Astrocyte (in vitro differentiated cells and primary cell): ENCODE data around the gene TEKT5. TPM values are rescaled to one million over a fixed set of nuclear protein-coding genes. Genes with fewer than 3 reads are reported as not detected.

ENCODE experiments used
- DNase-seq: peaks from one replicate; pipeline ENCODE4 v3.0.0-alpha.2; 2010; ENCODE audit warnings: low read depth
- FAIRE-seq: peaks from 2 replicates; lab custom pipeline; 2011; peaks lifted over from hg19 to GRCh38; lab: Jason Lieb, UNC
- H2AFZ ChIP-seq: 2 replicates; pipeline ENCODE4 v1.6.0; 2012; ENCODE audit warnings: low read depth, low read length, inconsistent platforms
- H3K27ac ChIP-seq: 2 replicates; pipeline ENCODE4 v1.5.1; 2011; ENCODE audit warnings: low read depth, low read length, inconsistent platforms
- H3K27me3 ChIP-seq: 2 replicates; pipeline ENCODE4 v1.6.0; 2011; ENCODE audit warnings: low read length, inconsistent platforms; ENCODE audit not compliant: insufficient read depth
- H3K36me3 ChIP-seq: 2 replicates; pipeline ENCODE4 v1.5.1; 2011; ENCODE audit warnings: low read length, inconsistent platforms; ENCODE audit not compliant: insufficient read depth
- H3K4me1 ChIP-seq: 2 replicates; pipeline ENCODE4 v1.5.1; 2011; ENCODE audit warnings: low read length, inconsistent platforms; ENCODE audit not compliant: insufficient read depth
- H3K4me2 ChIP-seq: 2 replicates; pipeline ENCODE4 v1.6.0; 2012; ENCODE audit warnings: low read length, inconsistent platforms
- H3K4me3 ChIP-seq: 2 replicates; pipeline ENCODE4 v1.5.1; 2011; ENCODE audit warnings: low read depth, mild to moderate bottlenecking, low read length, inconsistent platforms; ENCODE audit not compliant: insufficient read depth
- H3K79me2 ChIP-seq: 2 replicates; pipeline ENCODE4 v1.6.0; 2012; ENCODE audit warnings: mild to moderate bottlenecking, low read length, inconsistent platforms; ENCODE audit not compliant: insufficient read depth
- H3K9ac ChIP-seq: 2 replicates; pipeline ENCODE4 v1.6.0; 2012; ENCODE audit warnings: mild to moderate bottlenecking, low read length, inconsistent platforms
- H3K9me3 ChIP-seq: 2 replicates; pipeline ENCODE4 v1.5.1; 2012; ENCODE audit warnings: low read depth, mild to moderate bottlenecking, low read length, inconsistent platforms; ENCODE audit not compliant: insufficient read depth
- H4K20me1 ChIP-seq: 2 replicates; pipeline ENCODE4 v1.6.0; 2012; ENCODE audit warnings: low read length, inconsistent platforms; ENCODE audit not compliant: insufficient read depth
- H3K27ac Mint-ChIP-seq: one replicate; pipeline ENCODE4 v1.8.0; 2021; ENCODE audit warnings: mild to moderate bottlenecking, mixed read lengths; ENCODE audit not compliant: unreplicated experiment
- H3K27me3 Mint-ChIP-seq: one replicate; pipeline ENCODE4 v1.8.0; 2021; ENCODE audit warnings: low read depth, mixed read lengths; ENCODE audit not compliant: unreplicated experiment
- H3K36me3 Mint-ChIP-seq: one replicate; pipeline ENCODE4 v1.8.0; 2021; ENCODE audit warnings: low read depth, mixed read lengths; ENCODE audit not compliant: unreplicated experiment
- H3K4me1 Mint-ChIP-seq: one replicate; pipeline ENCODE4 v1.8.0; 2021; ENCODE audit warnings: low read depth, mixed read lengths; ENCODE audit not compliant: unreplicated experiment
- H3K4me3 Mint-ChIP-seq: one replicate; pipeline ENCODE4 v1.8.0; 2021; ENCODE audit warnings: mild to moderate bottlenecking, moderate library complexity, mixed read lengths; ENCODE audit not compliant: unreplicated experiment
- H3K9me3 Mint-ChIP-seq: one replicate; pipeline ENCODE4 v1.8.0; 2021; ENCODE audit warnings: mild to moderate bottlenecking, mixed read lengths; ENCODE audit not compliant: unreplicated experiment
- CTCF ChIP-seq: IDR thresholded peaks from 2 replicates; pipeline ENCODE4 v1.5.1; 2011; ENCODE audit warnings: low read depth, mild to moderate bottlenecking, inconsistent platforms, low read length, moderate library complexity; ENCODE audit not compliant: insufficient read depth
- EZH2 ChIP-seq: IDR thresholded peaks from 2 replicates; pipeline ENCODE4 v1.6.1; 2012; ENCODE audit warnings: mild to moderate bottlenecking, low read length, inconsistent platforms; ENCODE audit not compliant: insufficient read depth
- total RNA-seq: library from RNA; stranded (reverse); gene quantifications from 2 replicates; pipeline ENCODE4 v1.2.1, GENCODE V29; 2021

The TEKT5 gene
- total RNA-seq, 1 donor from 2014 or later, result not detected

- no peak for FAIRE-seq
- peaks cover 9% of the 10 kb centered on the region for H3K27me3 Mint-ChIP-seq
- no peaks in the 10 kb centered on the region for H3K4me1 Mint-ChIP-seq
Measured at GRCh38 chr16:10688291-10688690, 6.4 kb downstream of the TEKT5 start.

DNA sequence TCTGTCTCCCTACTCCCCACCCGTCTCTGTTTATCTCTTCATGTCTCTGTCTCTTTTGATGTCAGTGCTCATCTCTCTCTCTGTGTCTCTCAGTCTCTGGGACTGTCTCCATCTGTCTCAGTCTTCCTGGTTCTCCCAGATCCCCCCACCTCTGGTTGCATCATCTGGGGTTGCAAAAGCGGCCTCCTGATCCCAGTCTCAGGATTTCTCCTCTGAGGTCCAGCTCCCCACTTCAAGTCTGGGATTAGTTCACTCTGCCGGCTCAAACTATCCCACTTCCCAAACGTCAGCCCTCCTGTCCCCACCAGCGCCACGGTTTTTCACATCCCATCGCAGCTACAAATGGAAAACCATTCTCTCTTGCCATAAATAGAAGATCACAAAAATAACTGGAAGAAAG, 9.0 kb downstream of the TEKT5 start:
- DNase-seq, result no peak
- Mint-ChIP-seq H3K36me3 (no peaks in the 10 kb centered on the region), H3K27ac (no peak overlapping the region), H3K4me1 (no peaks in the 10 kb centered on the region), H3K27me3 (peaks cover 16% of the 10 kb centered on the region), H3K9me3 (no peaks in the 10 kb centered on the region), H3K4me3 (no peak overlapping the region)
- H3K79me2 ChIP-seq, result no peaks in the 10 kb centered on the region
- no peak for FAIRE-seq
- H2AFZ ChIP-seq, result no peak overlapping the region
- peaks cover 2% of the 10 kb centered on the region for H3K27me3 ChIP-seq
- H3K9me3 ChIP-seq, result no peaks in the 10 kb centered on the region
- H3K36me3 ChIP-seq, result no peaks in the 10 kb centered on the region
- H3K9ac ChIP-seq, result no peak overlapping the region
- TF ChIP-seq EZH2 (no peak), CTCF (no peak)
- no peaks in the 10 kb centered on the region for H4K20me1 ChIP-seq
- no peak overlapping the region for H3K27ac ChIP-seq
- H3K4me3 ChIP-seq, result no peak overlapping the region
- H3K4me2 ChIP-seq, result no peak overlapping the region
- H3K4me1 ChIP-seq, result no peaks in the 10 kb centered on the region

More at GRCh38 chr16:10688291-10688690, 6.4 kb downstream of the TEKT5 start:
- H3K4me1 ChIP-seq, result no peaks in the 10 kb centered on the region
- H3K4me2 ChIP-seq, result no peak overlapping the region
- no peaks in the 10 kb centered on the region for H3K79me2 ChIP-seq
- TF ChIP-seq CTCF, result no peak
- no peak for TF ChIP-seq EZH2
- no peaks in the 10 kb centered on the region for H4K20me1 ChIP-seq
- Mint-ChIP-seq H3K9me3 (no peaks in the 10 kb centered on the region), H3K4me3 (no peak overlapping the region), H3K27ac (no peak overlapping the region), H3K36me3 (no peaks in the 10 kb centered on the region)
- no peak overlapping the region for H3K27ac ChIP-seq
- no peak overlapping the region for H3K4me3 ChIP-seq
- H2AFZ ChIP-seq, result no peak overlapping the region
- no peak for DNase-seq
- H3K9me3 ChIP-seq, result no peaks in the 10 kb centered on the region
- no peak overlapping the region for H3K9ac ChIP-seq
- H3K36me3 ChIP-seq, result no peaks in the 10 kb centered on the region
- no peaks in the 10 kb centered on the region for H3K27me3 ChIP-seq

GRCh38 chr16:10684511-10685151, 10.1 kb downstream of the TEKT5 start:
- FAIRE-seq, result no peak
- no peak overlapping the region for H2AFZ ChIP-seq

More at GRCh38 chr16:10684511-10685151, 10.1 kb downstream of the TEKT5 start:
- H3K4me3 Mint-ChIP-seq, result no peak overlapping the region
- H3K4me1 Mint-ChIP-seq, result no peaks in the 10 kb centered on the region
- Histone ChIP-seq H3K27me3 (peaks cover 2% of the 10 kb centered on the region), H3K79me2 (no peaks in the 10 kb centered on the region), H3K4me3 (no peak overlapping the region), H3K9me3 (no peaks in the 10 kb centered on the region), H3K4me2 (no peak overlapping the region), H3K36me3 (no peaks in the 10 kb centered on the region), H3K4me1 (no peaks in the 10 kb centered on the region), H3K27ac (no peak overlapping the region), H3K9ac (no peak overlapping the region), H4K20me1 (no peaks in the 10 kb centered on the region)
- no peaks in the 10 kb centered on the region for H3K36me3 Mint-ChIP-seq
- H3K27ac Mint-ChIP-seq, result no peak overlapping the region
- TF ChIP-seq CTCF, result no peak
- no peak for TF ChIP-seq EZH2
- no peak for DNase-seq
- H3K27me3 Mint-ChIP-seq, result peaks cover 16% of the 10 kb centered on the region
- no peaks in the 10 kb centered on the region for H3K9me3 Mint-ChIP-seq
